GM21737 (cell line): ENCODE measurements around the gene SPC24.
"Not testable (repeated sequence)": the region's sequence is repeated elsewhere in the genome, so short reads cannot be mapped to it uniquely, and the experiment has no call there.

Experiments used
- ATAC-seq: cut with Tn5 transposase; IDR thresholded peaks from one replicate; pipeline ENCODE4 v1.9.1; 2021; ENCODE audit warnings: mild to moderate bottlenecking, moderate library complexity; ENCODE audit not compliant: unreplicated experiment

SPC24 gene

GRCh38 chr19:11131471-11131870 is 24.1 kb downstream of the SPC24 start:
- no peak for ATAC-seq

DNA sequence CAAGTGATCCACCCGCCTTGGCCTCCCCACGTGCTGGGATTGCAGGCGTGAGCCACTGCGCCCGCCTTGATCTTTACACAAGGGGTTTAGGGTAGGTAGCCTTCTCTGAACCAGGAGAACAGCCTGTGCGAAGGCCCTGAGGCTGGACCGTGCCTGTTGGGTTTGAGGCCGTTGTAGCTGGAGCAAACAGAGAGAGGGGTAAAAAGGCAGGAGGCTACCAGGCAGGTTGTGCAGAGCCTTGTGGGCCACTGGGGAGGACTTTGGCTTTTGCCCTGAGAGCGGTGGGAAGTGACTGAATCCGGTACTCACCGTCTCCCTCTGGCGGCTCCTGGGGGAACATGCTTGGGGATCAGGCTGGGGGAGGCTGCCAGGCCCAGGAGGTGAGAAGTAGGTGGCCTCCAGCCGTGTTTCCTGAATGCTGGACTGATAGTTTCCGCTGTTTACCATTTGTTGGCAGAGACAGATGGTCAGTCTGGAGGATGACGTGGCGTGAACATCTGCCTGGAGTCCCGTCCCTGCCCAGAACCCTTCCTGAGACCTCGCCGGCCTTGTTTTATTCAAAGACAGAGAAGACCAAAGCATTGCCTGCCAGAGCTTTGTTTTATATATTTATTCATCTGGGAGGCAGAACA is 24.6 kb downstream of the SPC24 start:
- ATAC-seq = no peak

DNA sequence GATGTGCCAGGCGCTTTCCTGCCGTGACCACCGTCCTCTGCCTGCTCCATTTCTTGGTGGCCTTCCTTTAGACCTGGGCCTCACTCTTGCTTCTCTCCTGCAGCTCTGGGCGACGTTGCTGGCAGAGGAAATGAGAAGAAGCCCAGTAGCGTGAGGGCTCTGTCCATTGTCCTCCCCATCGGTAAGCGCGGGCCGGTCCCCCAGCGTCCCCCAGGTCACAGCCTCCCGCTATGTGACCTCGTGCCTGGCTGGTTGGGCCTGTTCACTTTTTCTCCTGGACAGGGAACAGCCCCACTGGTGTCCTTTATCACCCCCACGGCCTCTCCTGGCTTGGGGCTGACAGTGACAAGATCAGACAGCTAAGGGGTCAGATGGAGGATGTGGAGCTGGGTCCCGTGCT is 27.7 kb downstream of the SPC24 start:
- no peak for ATAC-seq

DNA sequence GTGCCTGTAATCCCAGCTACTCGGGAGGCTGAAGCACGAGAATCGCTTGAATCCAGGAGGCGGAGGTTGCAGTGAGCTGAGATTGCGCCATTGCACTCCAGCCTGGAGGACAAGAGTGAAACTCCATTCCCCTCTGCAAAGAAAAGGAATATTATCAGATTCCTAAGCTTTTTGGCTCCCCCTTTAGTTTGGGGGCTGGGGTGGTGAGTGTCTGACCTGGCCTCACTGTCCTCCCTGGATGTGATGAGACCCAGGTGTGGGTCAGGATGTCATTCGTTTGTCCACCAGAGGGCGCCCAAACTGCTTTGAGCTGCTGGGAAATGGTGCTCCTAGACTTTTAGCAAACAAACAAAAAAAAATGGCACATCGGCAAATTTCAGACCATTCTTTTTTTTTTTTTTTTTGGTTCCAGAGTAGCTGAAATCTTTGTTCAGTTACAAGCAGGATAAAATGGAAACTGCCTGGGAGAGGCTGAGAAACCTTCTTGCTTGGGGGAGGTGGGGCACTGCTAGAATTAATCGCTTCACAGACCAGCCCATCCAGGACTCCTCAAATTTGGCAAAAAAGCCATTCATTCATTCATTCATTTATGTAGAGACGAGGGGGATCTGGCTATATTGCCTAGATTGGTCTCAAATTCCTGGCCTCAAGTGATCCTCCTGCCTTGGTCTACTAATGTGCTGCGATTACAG is 29.4 kb downstream of the SPC24 start:
- no peak for ATAC-seq

GRCh38 chr19:11124157-11124556 is 31.4 kb downstream of the SPC24 start:
- not testable (repeated sequence) for ATAC-seq

DNA sequence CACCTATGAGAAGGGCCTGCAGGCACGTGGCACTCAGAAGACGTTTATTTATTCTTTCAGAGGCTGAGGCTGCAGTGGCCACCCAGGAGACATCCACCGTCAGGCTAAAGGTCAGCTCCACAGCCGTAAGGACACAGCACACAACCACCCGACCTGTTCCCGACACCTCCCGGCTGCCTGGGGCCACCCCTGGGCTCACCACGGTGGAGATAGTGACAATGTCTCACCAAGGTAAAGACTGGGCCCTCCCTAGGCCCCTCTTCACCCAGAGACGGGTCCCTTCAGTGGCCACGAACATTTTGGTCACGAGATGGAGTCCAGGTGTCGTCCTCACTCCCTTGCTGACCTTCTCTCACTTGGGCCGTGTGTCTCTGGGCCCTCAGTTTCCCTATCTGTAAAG is 32.5 kb downstream of the SPC24 start:
- ATAC-seq = no peak

- not testable (repeated sequence) for ATAC-seq
These were observed 33.6 kb downstream of the SPC24 start for GRCh38 chr19:11121963-11122362.

DNA sequence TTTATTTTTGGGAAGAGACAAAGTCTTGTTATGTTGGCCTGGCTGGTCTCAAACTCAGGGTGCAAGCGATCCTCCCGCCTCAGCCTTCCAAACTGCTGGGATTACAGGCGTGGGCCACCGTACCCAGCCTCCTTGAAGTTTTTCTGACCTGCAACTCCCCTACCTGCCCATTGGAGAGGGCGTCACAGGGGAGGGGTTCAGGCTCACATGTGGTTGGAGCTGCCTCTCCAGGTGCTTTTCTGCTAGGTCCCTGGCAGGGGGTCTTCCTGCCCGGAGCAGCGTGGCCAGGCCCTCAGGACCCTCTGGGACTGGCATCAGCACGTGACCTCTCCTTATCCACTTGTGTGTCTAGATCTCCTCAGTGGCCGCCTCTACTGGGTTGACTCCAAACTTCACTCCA is 39.1 kb downstream of the SPC24 start:
- no peak for ATAC-seq

GRCh38 chr19:11115895-11116446 is 39.6 kb downstream of the SPC24 start:
- ATAC-seq = no peak

- no peak for ATAC-seq
These were observed 40.5 kb downstream of the SPC24 start for GRCh38 chr19:11115042-11115441.

DNA sequence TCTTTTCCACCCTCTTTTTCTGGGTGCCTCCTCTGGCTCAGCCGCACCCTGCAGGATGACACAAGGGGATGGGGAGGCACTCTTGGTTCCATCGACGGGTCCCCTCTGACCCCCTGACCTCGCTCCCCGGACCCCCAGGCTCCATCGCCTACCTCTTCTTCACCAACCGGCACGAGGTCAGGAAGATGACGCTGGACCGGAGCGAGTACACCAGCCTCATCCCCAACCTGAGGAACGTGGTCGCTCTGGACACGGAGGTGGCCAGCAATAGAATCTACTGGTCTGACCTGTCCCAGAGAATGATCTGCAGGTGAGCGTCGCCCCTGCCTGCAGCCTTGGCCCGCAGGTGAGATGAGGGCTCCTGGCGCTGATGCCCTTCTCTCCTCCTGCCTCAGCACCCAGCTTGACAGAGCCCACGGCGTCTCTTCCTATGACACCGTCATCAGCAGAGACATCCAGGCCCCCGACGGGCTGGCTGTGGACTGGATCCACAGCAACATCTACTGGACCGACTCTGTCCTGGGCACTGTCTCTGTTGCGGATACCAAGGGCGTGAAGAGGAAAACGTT is 42.4 kb downstream of the SPC24 start:
- ATAC-seq = no peak

GRCh38 chr19:11111771-11112144 is 43.8 kb downstream of the SPC24 start:
- no peak for ATAC-seq

- ATAC-seq = no peak
These were observed 44.3 kb downstream of the SPC24 start for GRCh38 chr19:11111117-11111770.

GRCh38 chr19:11108746-11109145 is 46.8 kb downstream of the SPC24 start:
- ATAC-seq = no peak

- ATAC-seq = no peak
These were observed 49.1 kb downstream of the SPC24 start for GRCh38 chr19:11106477-11106876.

DNA sequence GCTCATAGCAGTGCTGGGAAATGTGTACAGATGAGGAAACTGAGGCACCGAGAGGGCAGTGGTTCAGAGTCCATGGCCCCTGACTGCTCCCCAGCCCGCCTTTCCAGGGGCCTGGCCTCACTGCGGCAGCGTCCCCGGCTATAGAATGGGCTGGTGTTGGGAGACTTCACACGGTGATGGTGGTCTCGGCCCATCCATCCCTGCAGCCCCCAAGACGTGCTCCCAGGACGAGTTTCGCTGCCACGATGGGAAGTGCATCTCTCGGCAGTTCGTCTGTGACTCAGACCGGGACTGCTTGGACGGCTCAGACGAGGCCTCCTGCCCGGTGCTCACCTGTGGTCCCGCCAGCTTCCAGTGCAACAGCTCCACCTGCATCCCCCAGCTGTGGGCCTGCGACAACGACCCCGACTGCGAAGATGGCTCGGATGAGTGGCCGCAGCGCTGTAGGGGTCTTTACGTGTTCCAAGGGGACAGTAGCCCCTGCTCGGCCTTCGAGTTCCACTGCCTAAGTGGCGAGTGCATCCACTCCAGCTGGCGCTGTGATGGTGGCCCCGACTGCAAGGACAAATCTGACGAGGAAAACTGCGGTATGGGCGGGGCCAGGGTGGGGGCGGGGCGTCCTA is 50.5 kb downstream of the SPC24 start:
- no peak for ATAC-seq

DNA sequence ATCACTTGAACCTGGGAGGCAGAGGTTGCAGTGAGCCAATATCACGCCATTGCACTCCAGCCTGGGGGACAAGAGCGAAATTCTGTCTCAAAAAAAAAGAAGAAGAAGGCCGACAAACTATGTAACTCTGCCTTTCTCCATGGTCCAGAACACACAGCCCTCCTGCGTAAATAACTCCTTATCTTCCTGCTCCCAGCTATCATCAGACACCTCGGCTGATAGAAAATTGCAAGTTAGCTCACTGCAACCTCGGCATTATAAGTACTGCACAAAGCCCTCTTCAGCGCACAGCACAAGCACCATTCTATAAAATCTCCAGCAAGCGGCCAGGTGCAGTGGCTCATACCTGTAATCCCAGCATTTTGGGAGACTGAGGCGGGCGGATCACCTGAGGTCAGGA is 51.9 kb downstream of the SPC24 start:
- ATAC-seq = not testable (repeated sequence)

DNA sequence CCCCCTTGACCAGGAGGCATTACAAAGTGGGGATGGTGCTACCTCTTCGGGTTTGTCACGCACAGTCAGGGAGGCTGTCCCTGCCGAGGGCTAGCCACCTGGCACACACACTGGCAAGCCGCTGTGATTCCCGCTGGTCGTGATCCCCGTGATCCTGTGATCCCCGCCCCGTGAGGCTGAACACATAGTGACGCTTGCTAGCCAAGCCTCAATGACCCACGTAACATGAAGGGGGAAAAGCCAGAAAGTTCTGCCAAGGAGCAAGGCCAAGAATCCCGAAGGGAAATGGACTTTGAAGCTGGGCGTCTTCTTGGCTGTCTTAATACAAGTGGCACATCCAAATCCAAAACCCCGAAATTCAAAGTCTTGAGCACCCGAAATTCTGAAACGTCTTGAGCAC is 52.6 kb downstream of the SPC24 start:
- no peak for ATAC-seq

GRCh38 chr19:11101057-11101456 is 54.5 kb downstream of the SPC24 start:
- no peak for ATAC-seq

DNA sequence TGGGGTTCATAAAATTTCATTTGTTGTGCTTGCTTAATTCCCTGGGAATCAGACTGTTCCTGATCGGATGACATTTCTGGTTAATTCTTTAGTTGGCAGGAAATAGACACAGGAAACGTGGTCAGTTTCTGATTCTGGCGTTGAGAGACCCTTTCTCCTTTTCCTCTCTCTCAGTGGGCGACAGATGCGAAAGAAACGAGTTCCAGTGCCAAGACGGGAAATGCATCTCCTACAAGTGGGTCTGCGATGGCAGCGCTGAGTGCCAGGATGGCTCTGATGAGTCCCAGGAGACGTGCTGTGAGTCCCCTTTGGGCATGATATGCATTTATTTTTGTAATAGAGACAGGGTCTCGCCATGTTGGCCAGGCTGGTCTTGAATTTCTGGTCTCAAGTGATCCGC is 55.5 kb downstream of the SPC24 start:
- ATAC-seq = no peak

GRCh38 chr19:11098861-11099260 is 56.7 kb downstream of the SPC24 start:
- no peak for ATAC-seq
